ENCODE measurements around the gene KCNJ1. TPM values are rescaled to one million over a fixed set of nuclear protein-coding genes. Genes with fewer than 3 reads are reported as not detected.

KCNJ1 gene
- total and polyA plus RNA-seq, 2 of the 8 experiments (the other 6 are each of a cell fraction or from before 2014, with no cell fraction given), result 0.17 to 0.23 TPM

- TF ChIP-seq TAF1 (IDR thresholded peaks at IDR 0.05; ENCODE audit: low read depth, low read length), result no peak
Measured at GRCh38 chr11:128839081-128839480, 28.0 kb downstream of the KCNJ1 start (continued).

Measured in H1 (cell line).